OCI-LY3 (cell line): ENCODE data around the gene UBALD2.
"Not testable (repeated sequence)": the region's sequence is repeated elsewhere in the genome, so short reads cannot be mapped to it uniquely, and the experiment has no call there.

Source experiments
- H2AFZ ChIP-seq: fragments of 200-600, 300-600 bp; shearing (Covaris generic); 2 replicates; pipeline ENCODE4 v1.6.0; 2014; ENCODE audit warnings: antibody characterized with exemption, low read depth, low read length
- H3K27ac ChIP-seq: fragments of 200-600, 300-600 bp; sonication (generic); 2 replicates; pipeline ENCODE4 v1.5.1; 2014; ENCODE audit warnings: mild to moderate bottlenecking, low read length, moderate library complexity, mixed read lengths
- H3K27me3 ChIP-seq: fragments of 200-600, 300-600 bp; sonication (generic); 2 replicates; pipeline ENCODE4 v1.6.1; 2014; ENCODE audit warnings: low read depth, low read length, mixed read lengths
- H3K36me3 ChIP-seq: fragments of 200-600, 300-600 bp; sonication (generic); replicated peaks from 2 replicates; pipeline ENCODE3; 2014; ENCODE audit warnings: low read depth, low read length, mixed read lengths
- H3K4me1 ChIP-seq: fragments of 300-600, 200-600 bp; sonication (generic); 2 replicates; pipeline ENCODE4 v1.6.1; 2014; ENCODE audit warnings: low read length, mixed read lengths
- H3K4me2 ChIP-seq: fragments of 200-600, 300-600 bp; sonication (generic); 2 replicates; pipeline ENCODE4 v1.6.1; 2014; ENCODE audit warnings: low read length, mixed read lengths
- H3K4me3 ChIP-seq: fragments of 300-600, 200-600 bp; sonication (generic); 2 replicates; pipeline ENCODE4 v1.5.1; 2014; ENCODE audit warnings: antibody characterized with exemption, mild to moderate bottlenecking, low read length, moderate library complexity
- H3K79me2 ChIP-seq: fragments of 300-600, 200-600 bp; shearing (Covaris generic); 2 replicates; pipeline ENCODE4 v1.6.1; 2014; ENCODE audit warnings: mild to moderate bottlenecking, low read length, mixed read lengths
- H3K9ac ChIP-seq: fragments of 300-600, 200-600 bp; shearing (Covaris generic); 2 replicates; pipeline ENCODE4 v1.6.0; 2014; ENCODE audit warnings: mild to moderate bottlenecking, low read length, moderate library complexity
- H3K9me3 ChIP-seq: fragments of 200-600, 300-600 bp; shearing (Covaris generic); 2 replicates; pipeline ENCODE4 v1.6.1; 2014; ENCODE audit warnings: low read length, mixed read lengths; ENCODE audit not compliant: insufficient read depth
- H4K20me1 ChIP-seq: fragments of 200-600, 300-600 bp; sonication (generic); 2 replicates; pipeline ENCODE4 v1.6.1; 2016; ENCODE audit warnings: low read length, mixed read lengths; ENCODE audit not compliant: insufficient read depth
- EZH2phosphoT487 ChIP-seq: fragments of 200-600 bp; shearing (Covaris generic); IDR thresholded peaks from 2 replicates; pipeline ENCODE4 v1.6.1; 2018; ENCODE audit warnings: antibody characterized with exemption, mixed run types, low read depth
- TF ChIP-seq, protein P1 (sequence below): fragments of 200-600, 300-600 bp; sonication (generic); IDR thresholded peaks from 2 replicates; pipeline ENCODE4 v1.5.1; 2014; ENCODE audit warnings: antibody characterized with exemption, low read length, low read depth

Gene UBALD2

DNA sequence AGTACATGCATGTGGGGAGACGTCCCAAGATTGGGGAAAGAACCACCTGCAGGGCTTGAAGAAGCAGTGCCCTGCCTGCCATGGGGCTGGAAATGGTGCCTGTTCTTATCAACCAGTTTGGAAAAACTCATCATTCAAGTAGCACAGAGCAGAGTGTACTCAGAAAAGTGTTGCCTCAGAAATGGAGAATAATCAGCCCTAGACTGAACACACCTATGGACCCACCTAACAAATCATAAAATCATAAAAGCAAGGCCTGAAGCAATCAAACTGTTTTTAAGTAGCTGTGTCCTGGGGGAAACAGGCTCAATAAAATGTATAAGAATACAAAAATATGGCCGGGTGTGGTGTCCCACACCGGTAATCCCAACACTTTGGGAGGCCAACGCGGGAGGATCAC lies 31.7 kb downstream of the UBALD2 start:
- H3K79me2 ChIP-seq = no peaks in the 10 kb centered on the region
- no peak overlapping the region for H3K9ac ChIP-seq
- no peaks in the 10 kb centered on the region for H3K27me3 ChIP-seq
- H3K4me2 ChIP-seq = no peak overlapping the region
- H3K4me3 ChIP-seq = no peak overlapping the region
- H2AFZ ChIP-seq = no peak overlapping the region
- no peak overlapping the region for H3K27ac ChIP-seq
- no peaks in the 10 kb centered on the region for H3K36me3 ChIP-seq
- TF ChIP-seq EZH2phosphoT487 = no peak
- TF ChIP-seq, protein P1, sequence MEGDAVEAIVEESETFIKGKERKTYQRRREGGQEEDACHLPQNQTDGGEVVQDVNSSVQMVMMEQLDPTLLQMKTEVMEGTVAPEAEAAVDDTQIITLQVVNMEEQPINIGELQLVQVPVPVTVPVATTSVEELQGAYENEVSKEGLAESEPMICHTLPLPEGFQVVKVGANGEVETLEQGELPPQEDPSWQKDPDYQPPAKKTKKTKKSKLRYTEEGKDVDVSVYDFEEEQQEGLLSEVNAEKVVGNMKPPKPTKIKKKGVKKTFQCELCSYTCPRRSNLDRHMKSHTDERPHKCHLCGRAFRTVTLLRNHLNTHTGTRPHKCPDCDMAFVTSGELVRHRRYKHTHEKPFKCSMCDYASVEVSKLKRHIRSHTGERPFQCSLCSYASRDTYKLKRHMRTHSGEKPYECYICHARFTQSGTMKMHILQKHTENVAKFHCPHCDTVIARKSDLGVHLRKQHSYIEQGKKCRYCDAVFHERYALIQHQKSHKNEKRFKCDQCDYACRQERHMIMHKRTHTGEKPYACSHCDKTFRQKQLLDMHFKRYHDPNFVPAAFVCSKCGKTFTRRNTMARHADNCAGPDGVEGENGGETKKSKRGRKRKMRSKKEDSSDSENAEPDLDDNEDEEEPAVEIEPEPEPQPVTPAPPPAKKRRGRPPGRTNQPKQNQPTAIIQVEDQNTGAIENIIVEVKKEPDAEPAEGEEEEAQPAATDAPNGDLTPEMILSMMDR = no peak
- no peaks in the 10 kb centered on the region for H3K9me3 ChIP-seq
- no peaks in the 10 kb centered on the region for H3K4me1 ChIP-seq
- no peaks in the 10 kb centered on the region for H4K20me1 ChIP-seq

DNA sequence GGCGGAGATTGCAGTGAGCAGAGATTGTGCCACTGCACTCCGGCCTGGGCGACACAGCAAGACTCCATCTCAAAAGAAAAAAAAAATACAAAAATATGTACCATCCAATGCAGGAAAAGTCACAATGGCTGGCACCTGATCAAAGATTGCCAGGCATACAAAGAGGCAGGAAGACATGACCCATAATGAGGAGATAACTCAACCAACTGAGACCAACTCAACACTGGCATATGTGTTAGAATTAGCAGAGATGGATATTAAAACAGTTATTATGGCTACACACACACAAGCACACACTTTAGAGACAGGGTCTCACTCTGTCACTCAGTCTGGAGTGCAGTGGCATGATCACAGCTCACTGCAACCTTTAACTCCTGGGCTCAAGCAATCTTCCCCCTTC lies 32.3 kb downstream of the UBALD2 start:
- Histone ChIP-seq H3K79me2 (no peaks in the 10 kb centered on the region), H4K20me1 (no peaks in the 10 kb centered on the region), H3K36me3 (no peaks in the 10 kb centered on the region), H3K4me3 (no peak overlapping the region), H3K4me1 (no peaks in the 10 kb centered on the region), H3K9me3 (no peaks in the 10 kb centered on the region), H3K27me3 (no peaks in the 10 kb centered on the region), H2AFZ (no peak overlapping the region), H3K9ac (no peak overlapping the region), H3K27ac (no peak overlapping the region), H3K4me2 (no peak overlapping the region)
- TF ChIP-seq, protein P1 = no peak

DNA sequence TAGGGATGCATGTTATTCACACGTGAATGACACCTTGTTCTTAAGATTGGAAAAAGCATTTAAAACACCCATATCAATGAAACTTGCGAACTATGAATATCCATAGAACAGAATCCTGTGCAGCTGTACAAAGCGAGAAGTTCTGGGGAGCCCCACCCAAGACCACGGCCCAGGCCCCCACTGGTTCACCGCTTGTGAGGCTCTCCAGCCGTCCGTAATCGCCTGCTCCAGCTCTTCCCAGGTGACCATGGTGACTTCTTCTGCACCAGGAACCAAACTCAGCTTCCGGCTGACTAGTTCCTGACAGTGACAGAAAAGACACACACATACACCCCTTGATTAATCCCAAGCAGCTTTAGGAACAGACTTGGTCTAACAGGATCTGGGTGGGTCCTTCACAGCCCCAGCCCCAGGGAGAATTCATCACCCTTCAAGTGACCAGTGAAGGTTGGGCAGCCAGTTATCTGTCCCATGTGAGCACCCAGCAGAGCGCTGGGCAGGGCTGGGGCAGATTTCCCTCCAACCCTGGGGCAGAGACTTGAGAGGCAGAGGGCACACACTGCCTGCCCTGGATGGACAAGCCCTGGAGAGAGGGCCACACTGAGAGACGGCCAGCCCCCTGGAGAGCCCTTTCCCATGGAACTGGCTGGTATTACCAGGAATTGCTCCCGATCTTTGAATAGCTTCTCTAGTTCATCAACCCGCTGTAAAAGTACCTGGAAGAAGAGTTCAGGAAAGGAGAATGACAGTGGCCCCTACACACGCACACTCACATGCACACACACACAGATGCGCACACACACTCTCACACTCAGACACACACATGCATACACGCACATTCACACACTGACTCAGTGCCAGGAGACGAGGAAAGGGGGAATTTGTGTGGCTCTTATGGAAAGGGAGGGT lies 39.3 kb downstream of the UBALD2 start:
- TF ChIP-seq, protein P1 = no peak
- no peak for TF ChIP-seq EZH2phosphoT487
- Histone ChIP-seq H3K4me3 (no peak overlapping the region), H3K4me1 (no peaks in the 10 kb centered on the region), H3K27ac (no peak overlapping the region), H3K36me3 (no peaks in the 10 kb centered on the region), H3K79me2 (no peaks in the 10 kb centered on the region), H2AFZ (no peak overlapping the region), H3K9ac (no peak overlapping the region), H3K4me2 (no peak overlapping the region), H3K27me3 (no peaks in the 10 kb centered on the region), H3K9me3 (no peaks in the 10 kb centered on the region), H4K20me1 (no peaks in the 10 kb centered on the region)

DNA sequence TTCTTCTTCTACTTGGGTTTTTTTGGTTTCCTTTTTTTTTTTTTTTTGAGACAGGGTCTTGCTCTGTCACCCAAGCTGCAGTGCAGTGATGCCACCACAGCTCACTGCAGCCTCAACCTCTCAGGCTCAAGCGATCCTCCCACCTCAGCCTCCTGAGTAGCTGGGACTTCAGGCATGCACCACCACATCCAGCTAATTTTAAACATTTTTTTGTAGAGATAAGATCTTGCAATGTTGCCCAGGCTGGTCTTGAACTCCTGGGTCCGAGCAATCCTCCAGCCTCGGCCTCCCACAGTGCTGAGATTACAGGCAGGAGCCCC lies 39.9 kb downstream of the UBALD2 start:
- not testable (repeated sequence) for H3K4me3 ChIP-seq, H3K9me3 ChIP-seq, H3K27ac ChIP-seq

More for the DNA sequence above, 39.9 kb downstream of the UBALD2 start:
- not testable (repeated sequence) for H3K27me3 ChIP-seq, H3K4me1 ChIP-seq, H3K36me3 ChIP-seq, H3K4me2 ChIP-seq, H3K79me2 ChIP-seq, H4K20me1 ChIP-seq, H2AFZ ChIP-seq, H3K9ac ChIP-seq
